NCI-H446 treated with DMSO at 0.1 percent for 48 hours (cell line): ENCODE data around the gene SUPT3H.
"Not testable (repeated sequence)": the region's sequence is repeated elsewhere in the genome, so short reads cannot be mapped to it uniquely, and the experiment has no call there.

Experiments used
- DNase-seq: peaks from one replicate; lab custom pipeline; 2025; lab: John Stamatoyannopoulos, UW

Gene SUPT3H

GRCh38 chr6:44949596-44950201 is 428.0 kb downstream of the SUPT3H start:
- DNase-seq: no peak

- DNase-seq: no peak
Measured at GRCh38 chr6:44943541-44943940, 434.2 kb downstream of the SUPT3H start.

GRCh38 chr6:44942798-44943197 is 434.9 kb downstream of the SUPT3H start:
- DNase-seq: no peak

- no peak for DNase-seq
Measured at GRCh38 chr6:44942201-44942600, 435.5 kb downstream of the SUPT3H start.

- DNase-seq: no peak
Measured at GRCh38 chr6:44940367-44940766, 437.4 kb downstream of the SUPT3H start.

GRCh38 chr6:44935693-44936300 is 441.9 kb downstream of the SUPT3H start:
- DNase-seq: no peak

GRCh38 chr6:44933108-44933507 is 444.6 kb downstream of the SUPT3H start:
- no peak for DNase-seq

GRCh38 chr6:44932651-44933091 is 445.1 kb downstream of the SUPT3H start:
- no peak for DNase-seq

GRCh38 chr6:44931385-44931784 is 446.3 kb downstream of the SUPT3H start:
- no peak for DNase-seq

- DNase-seq: no peak
Measured at GRCh38 chr6:44926556-44926955, 451.2 kb downstream of the SUPT3H start.

- DNase-seq: no peak
Measured at GRCh38 chr6:44925100-44925739, 452.5 kb downstream of the SUPT3H start.

- DNase-seq: no peak
Measured at GRCh38 chr6:44923444-44923843, 454.3 kb downstream of the SUPT3H start.

GRCh38 chr6:44921798-44922197 is 455.9 kb downstream of the SUPT3H start:
- no peak for DNase-seq

- no peak for DNase-seq
Measured at GRCh38 chr6:44920952-44921491, 456.7 kb downstream of the SUPT3H start.

- DNase-seq: no peak
Measured at GRCh38 chr6:44918671-44919296, 458.9 kb downstream of the SUPT3H start.

- DNase-seq: no peak
Measured at GRCh38 chr6:44917430-44917829, 460.3 kb downstream of the SUPT3H start.

GRCh38 chr6:44915111-44915510 is 462.6 kb downstream of the SUPT3H start:
- no peak for DNase-seq

- DNase-seq: no peak
Measured at GRCh38 chr6:44914141-44914540, 463.6 kb downstream of the SUPT3H start.

- DNase-seq: no peak
Measured at GRCh38 chr6:44906761-44907160, 471.0 kb downstream of the SUPT3H start.

GRCh38 chr6:44900358-44900757 is 477.4 kb downstream of the SUPT3H start:
- not testable (repeated sequence) for DNase-seq

- no peak for DNase-seq
Measured at GRCh38 chr6:44898296-44898930, 479.3 kb downstream of the SUPT3H start.

GRCh38 chr6:44897316-44897715 is 480.4 kb downstream of the SUPT3H start:
- DNase-seq: no peak
